HepG2 (cell line): ENCODE measurements around the gene ANAPC10. TPM values are rescaled to one million over a fixed set of nuclear protein-coding genes. Genes with fewer than 3 reads are reported as not detected.

ENCODE experiments used
- AKNA ChIP-seq: sonication (generic); formaldehyde crosslinking; IDR thresholded peaks from 2 replicates; pipeline ENCODE4 v1.4.0; 2020; ENCODE audit warnings: missing genetic modification reagents, borderline replicate concordance
- FOXO4 ChIP-seq: sonication (generic); formaldehyde crosslinking; conservative IDR thresholded peaks from 2 replicates; pipeline ENCODE4 v1.8.1; 2023; ENCODE audit warnings: missing genetic modification reagents
- GLI4 ChIP-seq: sonication (generic); formaldehyde crosslinking; IDR thresholded peaks from 2 replicates; pipeline ENCODE4 v1.5.1; 2020; ENCODE audit warnings: missing genetic modification reagents, mild to moderate bottlenecking, moderate library complexity, borderline replicate concordance
- MXD3 ChIP-seq: IDR thresholded peaks from 2 replicates; pipeline ENCODE4 v1.6.1; 2016; ENCODE audit warnings: mild to moderate bottlenecking, missing biosample characterization, missing genetic modification reagents
- SALL1 ChIP-seq: sonication (generic); formaldehyde crosslinking; IDR thresholded peaks from 2 replicates; pipeline ENCODE4 v1.8.0; 2022; ENCODE audit warnings: mild to moderate bottlenecking, missing genetic modification reagents
- SRSF4 ChIP-seq: fragments of 200-400 bp; formaldehyde crosslinking; IDR thresholded peaks from one replicate; pipeline ENCODE4 v1.6.1; 2018; ENCODE audit warnings: mild to moderate bottlenecking, low read depth, low read length, moderate library complexity; ENCODE audit not compliant: poor library complexity, severe bottlenecking
- ZNF17 ChIP-seq: sonication (generic); formaldehyde crosslinking; IDR thresholded peaks from 2 replicates; pipeline ENCODE4 v1.5.0; 2020; ENCODE audit warnings: mild to moderate bottlenecking, missing genetic modification reagents
- ZNF318 ChIP-seq: sonication (generic); formaldehyde crosslinking; IDR thresholded peaks from 2 replicates; pipeline ENCODE4 v1.4.0; 2020; ENCODE audit warnings: mild to moderate bottlenecking, missing genetic modification reagents
- ZNF383 ChIP-seq: sonication (generic); formaldehyde crosslinking; IDR thresholded peaks from 2 replicates; pipeline ENCODE4 v1.4.0; 2020; ENCODE audit warnings: missing genetic modification reagents, mild to moderate bottlenecking, borderline replicate concordance
- ZNF747 ChIP-seq: sonication (generic); formaldehyde crosslinking; IDR thresholded peaks from 2 replicates; pipeline ENCODE4 v1.8.1; 2023; ENCODE audit warnings: missing genetic modification reagents, mild to moderate bottlenecking, borderline replicate concordance
- polyA plus RNA-seq, 8 experiments: library from polyadenylated mRNA; depleted of rRNA in 3 of 8; stranded (reverse) in 7 of 8; unstranded in 1 of 8; fragments of >200 nt; fragmentation: Illumina TruSeq in 4 of 8; extraction: Trizol in 4 of 8; gene quantifications; 2 replicates each; pipeline versions ENCODE4 v1.2.1 to v1.2.3, GENCODE V29; 2011 to 2016; ENCODE audit warnings: low read depth in 4 of 8, missing spikeins in 1 of 8, mixed read lengths in 1 of 8; ENCODE audit not compliant: insufficient read depth in 1 of 8
- total RNA-seq, 5 experiments: library from RNA; depleted of rRNA; stranded (reverse); fragments of >200 nt; fragmentation: Illumina TruSeq; extraction: Trizol; gene quantifications; 2 replicates each; pipeline ENCODE4 v1.2.3, GENCODE V29; 2016; ENCODE audit warnings: low read depth in 1 of 5

The ANAPC10 gene
- total and polyA plus RNA-seq, 2 of the 13 experiments (the other 11 are each of a cell fraction or from before 2014, with no cell fraction given): 21.9 to 32.7 TPM

- TF ChIP-seq FOXO4 (CRISPR knock-in tag) (peak; percentile 97; the same call in 1 of the 2 replicates), AKNA (CRISPR knock-in tag) (no peak), ZNF747 (CRISPR knock-in tag) (no peak), GLI4 (CRISPR knock-in tag) (peak; percentile 93; the same call in 1 of the 2 replicates), SALL1 (peak; percentile 94), ZNF383 (CRISPR knock-in tag) (no peak), SRSF4 (no peak), ZNF318 (CRISPR knock-in tag) (no peak), MXD3 (CRISPR knock-in tag) (peak; percentile 96), ZNF17 (CRISPR knock-in tag) (no peak)
These were observed at the start of gene ANAPC10, which contains the start of gene ABCE1 (continued) for GRCh38 chr4:145097821-145098674.
